Epithelial cell of umbilical artery (primary cell): ENCODE results near the gene ZNF286A. TPM values are rescaled to one million over a fixed set of nuclear protein-coding genes. Genes with fewer than 3 reads are reported as not detected.

Source experiments
- total RNA-seq: library from RNA; depleted of rRNA; stranded (reverse); fragments of >200 nt; gene quantifications from 2 replicates; pipeline ENCODE4 v1.2.3, GENCODE V29; 2014

Gene ZNF286A
- 36.1 and 45.6 TPM in 2 replicates for total RNA-seq

GRCh38 chr17:15699413-15699924 is at the start of gene ZNF286A:
ZNF286A (plus strand) TSS chr17:15699752; CDS start chr17:15700330, 578 bp downstream.

GRCh38 chr17:15683824-15684478 is 15.6 kb upstream of the ZNF286A start, which contains the start of gene TRIM16:
TRIM16 (minus strand) TSS chr17:15684311; CDS start chr17:15651609, 32,702 bp downstream.

GRCh38 chr17:15731900-15732299 is 32.3 kb downstream of the ZNF286A start, which contains the start of gene TBC1D26:
TBC1D26 (plus strand) TSS chr17:15732283; CDS start chr17:15735349, 3,066 bp downstream.

Other genes starting within 250 kb of the ZNF286A start
- gene CDRT4, start 232.1 kb upstream of the ZNF286A start, total RNA-seq: 0.46 and 0.65 TPM in 2 replicates
- gene TVP23C, start 136.3 kb upstream of the ZNF286A start, total RNA-seq: 19.5 and 37.1 TPM in 2 replicates
- gene FBXW10B, start 80.0 kb upstream of the ZNF286A start, total RNA-seq: 0.15 TPM in 1 of 2 replicates, not detected in the other
- 22.1 and 65.2 TPM in 2 replicates for gene TRIM16, start 15.4 kb upstream of the ZNF286A start, total RNA-seq
- gene TBC1D26, start 32.5 kb downstream of the ZNF286A start, total RNA-seq: not detected in 2 replicates
- gene ADORA2B, start 245.4 kb downstream of the ZNF286A start, total RNA-seq: 11.4 and 19.3 TPM in 2 replicates